KMS-11 (cell line): ENCODE measurements around the gene MKRN2.

Source experiments
- H2AFZ ChIP-seq: fragments of 200-600 bp; sonication (generic); 2 replicates; pipeline ENCODE4 v1.6.1; 2016; ENCODE audit warnings: antibody characterized with exemption, mixed run types, low read depth
- H3K27ac ChIP-seq: fragments of 200-600 bp; sonication (generic); 2 replicates; pipeline ENCODE4 v1.6.1; 2016; ENCODE audit warnings: mild to moderate bottlenecking, mixed run types
- H3K27me3 ChIP-seq: fragments of 200-600 bp; sonication (generic); 2 replicates; pipeline ENCODE4 v1.6.1; 2017; ENCODE audit warnings: mild to moderate bottlenecking, low read depth, mixed run types, moderate library complexity; ENCODE audit not compliant: insufficient read depth
- H3K36me3 ChIP-seq: fragments of 200-600 bp; sonication (generic); 2 replicates; pipeline ENCODE4 v1.6.1; 2017; ENCODE audit warnings: mild to moderate bottlenecking, mixed run types; ENCODE audit not compliant: insufficient read depth
- H3K4me1 ChIP-seq: fragments of 200-600 bp; sonication (generic); 2 replicates; pipeline ENCODE4 v1.6.1; 2016; ENCODE audit warnings: mild to moderate bottlenecking, low read depth, mixed run types; ENCODE audit not compliant: poor library complexity, severe bottlenecking
- H3K4me2 ChIP-seq: fragments of 200-600 bp; sonication (generic); 2 replicates; pipeline ENCODE4 v1.7.0; 2016; ENCODE audit warnings: mild to moderate bottlenecking, mixed run types
- H3K4me3 ChIP-seq: fragments of 200-600 bp; sonication (generic); IDR thresholded peaks from 2 replicates; pipeline ENCODE4 v1.6.1; 2017; ENCODE audit warnings: low read depth, low read length, mixed read lengths; ENCODE audit not compliant: insufficient read depth
- H3K79me2 ChIP-seq: fragments of 200-600 bp; sonication (generic); 2 replicates; pipeline ENCODE4 v1.6.1; 2016; ENCODE audit warnings: low read depth, mixed run types; ENCODE audit not compliant: insufficient read depth
- H3K9ac ChIP-seq: fragments of 200-600 bp; sonication (generic); 2 replicates; pipeline ENCODE4 v1.6.1; 2016; ENCODE audit warnings: mild to moderate bottlenecking, mixed run types
- H4K20me1 ChIP-seq: fragments of 200-600 bp; sonication (generic); 2 replicates; pipeline ENCODE4 v1.6.1; 2016; ENCODE audit warnings: mild to moderate bottlenecking, mixed run types; ENCODE audit not compliant: insufficient read depth
- TF ChIP-seq, protein P1 (sequence below): fragments of 200-600 bp; sonication (generic); conservative IDR thresholded peaks from 2 replicates; pipeline ENCODE4 v1.6.1; 2017; ENCODE audit warnings: low read depth, mild to moderate bottlenecking, antibody characterized with exemption, low read length, moderate library complexity, mixed read lengths

MKRN2 gene

GRCh38 chr3:12512534-12513118, 44.3 kb upstream of the MKRN2 start:
- no peaks in the 10 kb centered on the region for H4K20me1 ChIP-seq
- no peaks in the 10 kb centered on the region for H3K36me3 ChIP-seq
- no peaks in the 10 kb centered on the region for H3K79me2 ChIP-seq
- H3K4me3 ChIP-seq: no peak overlapping the region
- no peaks in the 10 kb centered on the region for H3K4me1 ChIP-seq
- no peaks in the 10 kb centered on the region for H3K27me3 ChIP-seq
- H3K27ac ChIP-seq: no peak overlapping the region
- no peak overlapping the region for H3K4me2 ChIP-seq
- no peak overlapping the region for H2AFZ ChIP-seq
- TF ChIP-seq, protein P1, sequence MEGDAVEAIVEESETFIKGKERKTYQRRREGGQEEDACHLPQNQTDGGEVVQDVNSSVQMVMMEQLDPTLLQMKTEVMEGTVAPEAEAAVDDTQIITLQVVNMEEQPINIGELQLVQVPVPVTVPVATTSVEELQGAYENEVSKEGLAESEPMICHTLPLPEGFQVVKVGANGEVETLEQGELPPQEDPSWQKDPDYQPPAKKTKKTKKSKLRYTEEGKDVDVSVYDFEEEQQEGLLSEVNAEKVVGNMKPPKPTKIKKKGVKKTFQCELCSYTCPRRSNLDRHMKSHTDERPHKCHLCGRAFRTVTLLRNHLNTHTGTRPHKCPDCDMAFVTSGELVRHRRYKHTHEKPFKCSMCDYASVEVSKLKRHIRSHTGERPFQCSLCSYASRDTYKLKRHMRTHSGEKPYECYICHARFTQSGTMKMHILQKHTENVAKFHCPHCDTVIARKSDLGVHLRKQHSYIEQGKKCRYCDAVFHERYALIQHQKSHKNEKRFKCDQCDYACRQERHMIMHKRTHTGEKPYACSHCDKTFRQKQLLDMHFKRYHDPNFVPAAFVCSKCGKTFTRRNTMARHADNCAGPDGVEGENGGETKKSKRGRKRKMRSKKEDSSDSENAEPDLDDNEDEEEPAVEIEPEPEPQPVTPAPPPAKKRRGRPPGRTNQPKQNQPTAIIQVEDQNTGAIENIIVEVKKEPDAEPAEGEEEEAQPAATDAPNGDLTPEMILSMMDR: no peak
- no peak overlapping the region for H3K9ac ChIP-seq

GRCh38 chr3:12513694-12514446, 43.0 kb upstream of the MKRN2 start:
- TF ChIP-seq, protein P1: no peak

GRCh38 chr3:12515631-12516030, 41.3 kb upstream of the MKRN2 start:
- Histone ChIP-seq H2AFZ (no peak overlapping the region), H3K27me3 (no peaks in the 10 kb centered on the region), H4K20me1 (no peaks in the 10 kb centered on the region), H3K4me1 (no peaks in the 10 kb centered on the region), H3K36me3 (no peaks in the 10 kb centered on the region), H3K79me2 (no peaks in the 10 kb centered on the region), H3K27ac (no peak overlapping the region), H3K4me2 (no peak overlapping the region), H3K4me3 (no peak overlapping the region), H3K9ac (no peak overlapping the region)
- TF ChIP-seq, protein P1: no peak

More at GRCh38 chr3:12513694-12514446, 43.0 kb upstream of the MKRN2 start:
- no peak overlapping the region for H3K9ac ChIP-seq
- no peaks in the 10 kb centered on the region for H3K36me3 ChIP-seq
- H3K27ac ChIP-seq: no peak overlapping the region
- H3K4me2 ChIP-seq: no peak overlapping the region
- no peak overlapping the region for H2AFZ ChIP-seq
- H3K27me3 ChIP-seq: no peaks in the 10 kb centered on the region
- H3K4me1 ChIP-seq: no peaks in the 10 kb centered on the region
- H4K20me1 ChIP-seq: no peaks in the 10 kb centered on the region
- H3K4me3 ChIP-seq: no peak overlapping the region
- H3K79me2 ChIP-seq: no peaks in the 10 kb centered on the region

DNA sequence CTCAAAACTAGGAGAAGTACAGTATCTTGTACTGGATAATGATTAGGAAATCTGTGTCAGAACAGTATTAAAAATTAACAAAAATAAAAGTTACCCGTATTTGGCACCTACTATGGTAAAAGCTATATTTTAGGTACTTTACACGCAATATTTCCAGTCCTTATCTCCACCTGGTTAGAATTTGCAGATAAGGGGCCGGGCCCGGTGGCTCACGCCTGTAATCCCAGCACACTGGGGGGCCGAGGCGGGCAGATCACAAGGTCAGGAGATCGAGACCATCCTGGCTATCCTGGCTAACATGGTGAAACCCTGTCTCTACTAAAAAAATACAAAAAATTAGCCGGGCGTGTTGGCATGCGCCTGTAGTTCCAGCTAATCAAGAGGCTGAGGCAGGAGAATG, 40.0 kb upstream of the MKRN2 start:
- TF ChIP-seq, protein P1: no peak
- Histone ChIP-seq H3K36me3 (no peaks in the 10 kb centered on the region), H3K9ac (no peak overlapping the region)

More for the DNA sequence above, 40.0 kb upstream of the MKRN2 start:
- no peak overlapping the region for H3K4me3 ChIP-seq
- no peak overlapping the region for H2AFZ ChIP-seq
- H3K4me2 ChIP-seq: no peak overlapping the region
- H3K27ac ChIP-seq: no peak overlapping the region
- H4K20me1 ChIP-seq: no peaks in the 10 kb centered on the region
- H3K79me2 ChIP-seq: no peaks in the 10 kb centered on the region
- H3K27me3 ChIP-seq: no peaks in the 10 kb centered on the region
- no peaks in the 10 kb centered on the region for H3K4me1 ChIP-seq
